CD4-positive, alpha-beta T cell treated with Interleukin-21 for 1 hour (primary cell): ENCODE measurements around the gene CDH15.
"Not testable (repeated sequence)": the region's sequence is repeated elsewhere in the genome, so short reads cannot be mapped to it uniquely, and the experiment has no call there.

ENCODE experiments used
- DNase-seq: peaks from one replicate; pipeline ENCODE4 v3.0.0-alpha.2; 2020

The CDH15 gene

DNA sequence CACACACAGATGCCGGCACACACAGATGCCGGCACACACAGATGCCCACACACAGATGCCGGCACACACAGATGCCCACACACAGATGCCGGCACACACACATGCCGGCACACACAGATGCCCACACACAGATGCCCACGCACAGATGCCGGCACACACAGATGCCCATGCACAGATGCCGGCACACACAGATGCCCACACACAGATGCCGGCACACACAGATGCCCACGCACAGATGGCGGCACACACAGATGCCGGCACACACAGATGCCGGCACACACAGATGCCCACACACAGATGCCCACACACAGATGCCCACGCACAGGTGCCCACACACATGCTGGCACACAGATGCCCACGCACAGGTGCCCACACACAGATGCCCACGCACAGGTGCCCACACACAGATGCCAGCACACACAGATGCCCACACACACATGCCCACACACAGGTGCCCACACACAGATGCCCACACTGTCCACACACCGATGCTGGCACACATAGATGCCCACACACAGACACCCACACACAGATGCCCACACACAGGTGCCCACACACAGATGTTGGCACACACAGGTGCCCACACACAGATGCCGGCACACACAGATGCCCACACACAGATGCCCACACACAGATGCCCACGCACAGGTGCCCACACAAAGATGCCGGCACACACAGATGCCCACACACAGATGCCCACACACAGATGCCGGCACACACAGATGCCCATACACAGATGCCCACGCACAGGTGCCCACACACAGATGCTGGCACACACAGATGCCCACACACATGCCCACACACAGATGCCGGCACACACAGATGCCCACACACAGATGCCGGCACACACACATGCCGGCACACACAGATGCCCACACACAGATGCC lies 17.2 kb downstream of the CDH15 start:
- DNase-seq = not testable (repeated sequence)

- no peak for DNase-seq
Measured at GRCh38 chr16:89189358-89190025, 17.9 kb downstream of the CDH15 start.

DNA sequence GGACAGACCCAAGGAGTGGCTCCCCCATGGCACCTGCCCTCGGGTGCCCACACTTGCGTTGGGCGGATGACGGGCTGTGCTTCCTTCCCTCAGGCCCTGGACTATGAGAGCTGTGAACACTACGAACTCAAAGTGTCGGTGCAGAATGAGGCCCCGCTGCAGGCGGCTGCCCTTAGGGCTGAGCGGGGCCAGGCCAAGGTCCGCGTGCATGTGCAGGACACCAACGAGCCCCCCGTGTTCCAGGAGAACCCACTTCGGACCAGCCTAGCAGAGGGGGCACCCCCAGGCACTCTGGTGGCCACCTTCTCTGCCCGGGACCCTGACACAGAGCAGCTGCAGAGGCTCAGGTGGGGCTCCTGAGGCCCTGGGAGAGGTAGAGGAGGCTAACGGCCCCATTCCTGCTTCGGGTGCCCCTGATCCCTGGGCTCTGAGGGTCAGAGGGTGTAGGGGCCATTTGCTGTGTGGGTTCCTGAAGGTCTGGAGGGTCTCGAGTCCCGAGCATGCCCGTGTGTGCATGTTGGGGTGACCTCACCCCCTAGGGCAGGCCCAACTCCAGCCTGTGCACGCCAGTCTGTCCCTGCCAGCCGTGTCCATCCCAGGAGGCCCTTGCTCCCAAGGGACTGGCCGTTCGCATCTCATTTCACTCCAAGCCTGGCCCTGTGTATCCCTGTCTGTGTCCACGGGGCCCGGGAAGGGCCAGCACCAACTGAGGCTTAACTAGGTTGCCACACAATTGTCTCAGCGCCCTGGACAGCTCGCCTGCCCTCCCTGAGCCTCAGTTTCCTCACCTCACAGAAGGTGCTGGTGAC lies 18.8 kb downstream of the CDH15 start:
- no peak for DNase-seq

- DNase-seq = no peak
Measured at GRCh38 chr16:89191033-89191900, 19.7 kb downstream of the CDH15 start.

- no peak for DNase-seq
Measured at GRCh38 chr16:89191901-89192185, 20.3 kb downstream of the CDH15 start.

GRCh38 chr16:89192186-89192955 lies 20.8 kb downstream of the CDH15 start:
- DNase-seq = peak; percentile 89

GRCh38 chr16:89192956-89193575 lies 21.5 kb downstream of the CDH15 start:
- DNase-seq = peak; percentile 70

DNA sequence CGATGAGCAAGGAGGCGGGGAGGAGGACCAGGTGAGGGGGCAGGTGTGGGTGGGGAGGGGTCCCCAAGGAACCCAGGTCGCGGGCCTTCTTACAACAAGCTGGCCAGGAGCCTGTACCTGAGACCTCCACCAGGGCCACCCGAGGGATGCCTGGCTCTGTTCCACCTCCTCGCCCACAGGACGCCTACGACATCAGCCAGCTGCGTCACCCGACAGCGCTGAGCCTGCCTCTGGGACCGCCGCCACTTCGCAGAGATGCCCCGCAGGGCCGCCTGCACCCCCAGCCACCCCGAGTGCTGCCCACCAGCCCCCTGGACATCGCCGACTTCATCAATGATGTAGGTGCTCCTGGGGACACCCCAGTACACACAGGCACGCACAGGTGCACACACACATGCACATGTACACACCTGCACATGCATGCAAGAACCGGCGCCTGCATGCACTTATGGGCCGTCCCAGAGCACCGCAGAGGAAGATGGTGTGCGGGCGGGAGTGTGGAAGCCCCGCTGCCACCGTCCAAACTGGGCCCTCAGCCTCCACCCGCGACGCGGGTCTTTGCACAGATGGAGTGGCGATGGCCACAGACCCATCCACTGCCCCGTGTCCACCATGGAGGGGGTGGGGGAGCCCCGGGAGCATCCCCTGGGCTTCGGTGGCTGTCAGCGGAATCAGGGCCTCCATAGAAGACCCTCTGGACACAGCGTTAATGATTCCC lies 22.2 kb downstream of the CDH15 start:
- DNase-seq = no peak

DNA sequence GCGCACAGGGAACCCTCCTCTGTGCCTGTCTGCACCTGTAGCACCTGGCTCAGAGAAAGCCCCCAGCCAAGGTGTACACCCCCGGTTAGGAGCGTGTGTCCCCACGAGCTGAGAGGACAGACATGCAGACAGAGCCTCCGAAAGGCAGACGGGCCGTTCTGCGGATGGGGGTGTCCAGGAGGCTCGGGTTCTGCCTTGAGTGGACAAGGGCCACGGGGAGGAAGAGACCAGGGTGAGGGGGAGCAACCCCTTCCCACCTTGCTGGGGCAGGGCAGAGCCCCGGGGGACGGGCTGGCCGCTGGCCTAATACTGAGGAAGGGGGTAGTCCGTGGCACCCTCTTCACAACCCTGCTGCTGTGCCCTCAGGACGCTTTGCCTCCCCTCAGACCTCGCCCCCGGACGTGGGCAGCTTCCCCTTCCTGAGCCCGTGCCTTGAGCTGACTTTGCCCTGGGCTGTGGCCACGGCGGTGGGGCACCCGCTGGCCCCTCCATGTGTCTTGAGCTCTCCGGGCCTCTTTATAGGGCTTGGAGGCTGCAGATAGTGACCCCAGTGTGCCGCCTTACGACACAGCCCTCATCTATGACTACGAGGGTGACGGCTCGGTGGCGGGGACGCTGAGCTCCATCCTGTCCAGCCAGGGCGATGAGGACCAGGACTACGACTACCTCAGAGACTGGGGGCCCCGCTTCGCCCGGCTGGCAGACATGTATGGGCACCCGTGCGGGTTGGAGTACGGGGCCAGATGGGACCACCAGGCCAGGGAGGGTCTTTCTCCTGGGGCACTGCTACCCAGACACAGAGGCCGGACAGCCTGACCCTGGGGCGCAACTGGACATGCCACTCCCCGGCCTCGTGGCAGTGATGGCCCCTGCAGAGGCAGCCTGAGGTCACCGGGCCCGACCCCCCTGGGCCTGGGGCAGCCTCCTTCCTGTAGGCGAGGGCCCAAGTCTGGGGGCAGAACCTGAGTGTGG lies 23.1 kb downstream of the CDH15 start:
- DNase-seq = no peak

GRCh38 chr16:89195521-89196171 lies 24.1 kb downstream of the CDH15 start:
- DNase-seq = no peak

- DNase-seq = no peak
Measured at GRCh38 chr16:89197033-89197632, 25.6 kb downstream of the CDH15 start.

- DNase-seq = no peak
Measured at GRCh38 chr16:89197633-89198416, 26.3 kb downstream of the CDH15 start.

GRCh38 chr16:89198417-89199240 lies 27.1 kb downstream of the CDH15 start:
- DNase-seq = no peak

- DNase-seq = no peak
Measured at GRCh38 chr16:89199241-89200123, 27.9 kb downstream of the CDH15 start.

DNA sequence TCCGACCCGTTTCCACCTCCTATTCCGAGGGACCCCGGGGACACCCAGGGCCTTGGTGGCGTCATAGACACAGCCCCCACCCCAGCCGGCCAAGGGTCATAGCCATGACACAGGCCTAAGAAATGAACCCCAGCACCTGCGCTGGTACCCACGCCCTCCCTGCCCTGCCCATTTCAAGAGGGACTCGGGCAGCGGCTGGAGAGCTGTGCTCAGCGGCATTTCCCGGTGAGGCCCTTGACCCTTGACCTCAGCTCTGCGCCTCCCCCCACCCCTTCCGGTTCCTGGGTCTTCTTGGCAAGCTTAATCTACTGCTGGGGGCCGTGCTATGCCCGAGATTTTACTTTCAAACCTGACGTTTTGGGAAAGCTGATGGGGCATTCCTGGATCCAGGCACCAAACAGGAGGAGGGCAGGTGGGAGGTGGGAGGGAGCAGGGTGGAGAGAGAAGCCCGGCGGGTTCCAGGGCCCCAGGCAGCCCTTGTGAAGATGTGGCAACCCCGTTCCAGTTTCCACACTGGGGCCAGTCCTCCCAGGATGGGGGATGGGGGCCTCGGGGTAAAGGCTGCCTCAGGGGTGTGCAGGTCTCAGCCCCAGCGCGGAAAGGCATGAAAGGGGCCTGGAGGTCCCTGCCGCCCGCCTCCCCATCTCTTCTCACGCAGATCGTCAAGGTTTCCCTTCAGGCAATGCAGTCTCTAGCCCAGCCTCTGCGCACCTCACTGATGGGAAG lies 28.7 kb downstream of the CDH15 start, which contains the start of gene SLC22A31:
Gene SLC22A31, minus strand, starts transcription at position 414 of the 726 bp plus-strand sequence. Its CDS starts 36 bp downstream, at position 378.
- DNase-seq = no peak
